A673 (cell line): ENCODE measurements around the gene FOXN1. TPM values are rescaled to one million over a fixed set of nuclear protein-coding genes. Genes with fewer than 3 reads are reported as not detected.

Experiments used
- BruUV-seq: library from RNA; stranded (reverse); fragments of 400-500 nt; replicated peaks from 2 replicates; lab custom pipeline; 2021; lab: Mats Ljungman, UMichigan
- CTCF ChIA-PET: fragments of 300-600 bp; sonication (Branson Sonifier 250); formaldehyde crosslinking; loops from one replicate; lab custom pipeline; 2022; ENCODE audit warnings: antibody characterized with exemption; lab: Charles Lee
- POLR2A ChIA-PET: fragments of 300-600 bp; sonication (Branson Sonifier 250); formaldehyde crosslinking; loops from one replicate; lab custom pipeline; 2022; ENCODE audit warnings: antibody characterized with exemption; ENCODE audit not compliant: low non-redundant PET; lab: Charles Lee
- DNase-seq: peaks from one replicate; pipeline ENCODE4 v3.0.0-alpha.2; 2015; ENCODE audit warnings: low spot score
- H3K27ac ChIP-seq: fragments of 200-600 bp; sonication (generic); 2 replicates; pipeline ENCODE4 v1.5.1; 2016; ENCODE audit warnings: mixed run types, low read depth, mild to moderate bottlenecking, mixed read lengths, antibody characterized with exemption, low read length; ENCODE audit not compliant: poor library complexity, severe bottlenecking
- H3K27me3 ChIP-seq: fragments of 200-600 bp; sonication (generic); replicated peaks from 2 replicates; pipeline ENCODE4 v1.6.1; 2017; ENCODE audit warnings: mixed run types, low read depth, mild to moderate bottlenecking, mixed read lengths, antibody characterized with exemption, low read length; ENCODE audit not compliant: insufficient read depth, poor library complexity
- H3K36me3 ChIP-seq: fragments of 200-600 bp; sonication (generic); 2 replicates; pipeline ENCODE4 v1.6.1; 2016; ENCODE audit warnings: mixed run types, mild to moderate bottlenecking, mixed read lengths, antibody characterized with exemption, low read length; ENCODE audit not compliant: insufficient read depth, poor library complexity, severe bottlenecking
- H3K4me1 ChIP-seq: fragments of 200-600 bp; sonication (generic); 2 replicates; pipeline ENCODE4 v1.6.1; 2017; ENCODE audit warnings: mixed run types, mild to moderate bottlenecking, mixed read lengths, antibody characterized with exemption, low read length; ENCODE audit not compliant: insufficient read depth, poor library complexity, severe bottlenecking
- H3K4me3 ChIP-seq: fragments of 200-600 bp; sonication (generic); 2 replicates; pipeline ENCODE4 v1.5.1; 2016; ENCODE audit warnings: low read depth, mixed run types, mild to moderate bottlenecking, mixed read lengths, low read length; ENCODE audit not compliant: poor library complexity, severe bottlenecking
- H3K9me3 ChIP-seq: fragments of 200-600 bp; sonication (generic); 2 replicates; pipeline ENCODE4 v1.6.1; 2016; ENCODE audit warnings: mixed run types, low read depth, mild to moderate bottlenecking, mixed read lengths, antibody characterized with exemption, low read length; ENCODE audit not compliant: poor library complexity, severe bottlenecking
- EZH2 ChIP-seq: fragments of 200-600 bp; sonication (generic); IDR thresholded peaks from 2 replicates; pipeline ENCODE4 v1.6.1; 2017; ENCODE audit warnings: borderline replicate concordance, low read depth, mild to moderate bottlenecking, mixed read lengths, antibody characterized with exemption, low read length; ENCODE audit not compliant: poor library complexity, severe bottlenecking
- intact Hi-C: fragments of 100-400 bp; cut with micrococcal nuclease; formaldehyde crosslinking; loops from one replicate; pipeline ENCODE4 v1.10.0; 2022; ENCODE audit not compliant: unreplicated experiment
- total RNA-seq: library from RNA; stranded (reverse); gene quantifications from 2 replicates; pipeline ENCODE4 v1.2.3, GENCODE V29; 2021
- TF ChIP-seq, protein P1 (sequence below): fragments of 300-800, 200-600 bp; sonication (generic); conservative IDR thresholded peaks from 2 replicates; pipeline ENCODE4 v1.5.1; 2017; ENCODE audit warnings: low read depth, mild to moderate bottlenecking, antibody characterized with exemption, low read length, moderate library complexity, mixed read lengths

FOXN1 gene
- total RNA-seq, 1 experiment from 2014 or later = not detected

DNA sequence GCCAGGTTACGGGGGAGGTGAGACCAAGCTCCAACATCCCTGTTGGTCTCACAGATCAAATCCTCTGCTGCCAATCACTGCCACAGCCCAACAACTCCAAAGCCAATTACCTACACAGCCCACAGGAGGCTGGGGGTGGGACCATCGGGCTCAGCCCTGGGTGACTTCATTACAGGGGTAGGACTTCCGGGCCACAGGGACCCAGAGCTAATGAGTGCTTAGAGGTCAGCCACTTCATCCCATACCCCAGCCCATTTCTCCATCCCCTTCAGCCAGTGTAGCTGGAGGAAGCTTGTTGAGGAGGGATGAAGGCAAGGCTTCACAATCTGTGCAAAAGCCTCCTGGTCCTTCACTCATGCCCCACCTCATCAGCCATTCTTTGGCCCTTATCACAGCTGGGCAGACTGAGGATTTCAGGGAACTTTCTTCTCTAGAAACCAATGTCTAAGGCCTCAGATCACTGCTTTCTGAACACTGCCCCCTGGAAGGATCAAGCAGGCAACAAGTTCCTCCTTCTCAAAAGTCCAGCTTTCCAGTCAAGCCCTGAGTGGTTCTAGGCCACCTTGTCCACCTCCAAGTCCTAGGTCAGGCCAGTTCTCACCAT lies 5.8 kb downstream of the FOXN1 start:
- Histone ChIP-seq H3K27me3 (peaks cover 40% of the 10 kb centered on the region), H3K4me1 (no peaks in the 10 kb centered on the region), H3K4me3 (no peak overlapping the region), H3K9me3 (no peaks in the 10 kb centered on the region), H3K36me3 (no peaks in the 10 kb centered on the region), H3K27ac (no peak overlapping the region)
- BruUV-seq = no TSS peak
- ChIA-PET POLR2A (no interaction called here), CTCF (no interaction called here)
- intact Hi-C loops = no loop called here
- DNase-seq = no peak
- TF ChIP-seq, protein P1, sequence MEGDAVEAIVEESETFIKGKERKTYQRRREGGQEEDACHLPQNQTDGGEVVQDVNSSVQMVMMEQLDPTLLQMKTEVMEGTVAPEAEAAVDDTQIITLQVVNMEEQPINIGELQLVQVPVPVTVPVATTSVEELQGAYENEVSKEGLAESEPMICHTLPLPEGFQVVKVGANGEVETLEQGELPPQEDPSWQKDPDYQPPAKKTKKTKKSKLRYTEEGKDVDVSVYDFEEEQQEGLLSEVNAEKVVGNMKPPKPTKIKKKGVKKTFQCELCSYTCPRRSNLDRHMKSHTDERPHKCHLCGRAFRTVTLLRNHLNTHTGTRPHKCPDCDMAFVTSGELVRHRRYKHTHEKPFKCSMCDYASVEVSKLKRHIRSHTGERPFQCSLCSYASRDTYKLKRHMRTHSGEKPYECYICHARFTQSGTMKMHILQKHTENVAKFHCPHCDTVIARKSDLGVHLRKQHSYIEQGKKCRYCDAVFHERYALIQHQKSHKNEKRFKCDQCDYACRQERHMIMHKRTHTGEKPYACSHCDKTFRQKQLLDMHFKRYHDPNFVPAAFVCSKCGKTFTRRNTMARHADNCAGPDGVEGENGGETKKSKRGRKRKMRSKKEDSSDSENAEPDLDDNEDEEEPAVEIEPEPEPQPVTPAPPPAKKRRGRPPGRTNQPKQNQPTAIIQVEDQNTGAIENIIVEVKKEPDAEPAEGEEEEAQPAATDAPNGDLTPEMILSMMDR = no peak
- no peak for TF ChIP-seq EZH2

DNA sequence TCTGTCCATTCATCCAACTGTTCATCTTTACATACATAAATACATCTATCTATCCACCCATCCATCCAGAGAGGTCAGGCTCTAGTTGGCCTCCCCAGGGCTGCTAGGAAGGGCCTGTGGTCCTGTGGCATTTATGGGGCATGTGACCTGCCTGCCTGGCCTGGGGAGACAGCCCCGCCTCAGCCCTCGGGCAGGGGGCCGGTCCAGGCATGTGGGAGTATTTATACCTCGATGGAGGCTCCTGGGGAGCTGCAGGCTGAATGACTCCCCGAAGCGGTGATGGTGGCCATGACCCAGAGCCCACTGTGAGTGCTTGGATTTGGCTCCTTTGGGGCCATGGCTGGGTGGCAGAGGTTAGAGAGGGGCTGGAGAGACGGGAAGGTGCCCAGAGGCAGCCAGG lies 7.3 kb downstream of the FOXN1 start:
- no TSS peak for BruUV-seq

GRCh38 chr17:28514561-28515002 lies 8.4 kb downstream of the FOXN1 start:
- no peak for DNase-seq
- Histone ChIP-seq H3K4me3 (no peak overlapping the region), H3K36me3 (no peaks in the 10 kb centered on the region), H3K9me3 (no peaks in the 10 kb centered on the region), H3K4me1 (no peaks in the 10 kb centered on the region), H3K27me3 (peaks cover 34% of the 10 kb centered on the region), H3K27ac (no peak overlapping the region)
- POLR2A ChIA-PET = no interaction called here
- TF ChIP-seq, protein P1 = no peak
- no peak for TF ChIP-seq EZH2
- intact Hi-C loops = no loop called here
- no TSS peak for BruUV-seq
- CTCF ChIA-PET = no interaction called here

More for the DNA sequence above, 7.3 kb downstream of the FOXN1 start:
- POLR2A ChIA-PET = no interaction called here
- Histone ChIP-seq H3K4me1 (no peaks in the 10 kb centered on the region), H3K27ac (no peak overlapping the region), H3K36me3 (no peaks in the 10 kb centered on the region), H3K27me3 (peaks cover 34% of the 10 kb centered on the region), H3K4me3 (no peak overlapping the region), H3K9me3 (no peaks in the 10 kb centered on the region)
- no peak for DNase-seq
- intact Hi-C loops = no loop called here
- TF ChIP-seq, protein P1 = no peak
- TF ChIP-seq EZH2 = no peak
- CTCF ChIA-PET = no interaction called here
